Peyer's patch (tissue), 4 donors: Measurements from ENCODE around the gene SPATS2.

Source experiments
- CTCF ChIP-seq, 6 experiments: fragments of 450-650 bp in 4 of 6; fragments of 200-600 bp in 2 of 6; sonication (generic) in 1 of 6; IDR thresholded peaks; one replicate each; pipeline ENCODE4 v1.5.1; 2017 to 2019; ENCODE audit warnings: antibody characterized with exemption in 6 of 6, mild to moderate bottlenecking in 3 of 6, moderate library complexity in 1 of 6
- POLR2A ChIP-seq, 2 donors: fragments of 450-650 bp; IDR thresholded peaks; one replicate each; pipeline ENCODE4 v1.5.1; 2017; ENCODE audit warnings: antibody characterized with exemption in 2 of 2, mild to moderate bottlenecking in 2 of 2, moderate library complexity in 2 of 2

GRCh38 chr12:49334681-49335080 lies 32.6 kb upstream of the SPATS2 start:
- TF ChIP-seq CTCF (IDR thresholded peaks at IDR 0.05) (no peak), POLR2A (IDR thresholded peaks at IDR 0.05) (no peak)
